ENCODE results near the gene FHIT. TPM values are rescaled to one million over a fixed set of nuclear protein-coding genes. Genes with fewer than 3 reads are reported as not detected.

The FHIT gene
- total RNA-seq, 1 experiment from 2014 or later, result 9.8 TPM

- ChIA-PET POLR2A (ENCODE audit: unreplicated experiment) (no interaction called here), CTCF (no interaction called here)
- no peak overlapping the region for H3K4me2 ChIP-seq
- no peak for DNase-seq
- no peak for TF ChIP-seq EZH2 (IDR thresholded peaks at IDR 0.05; ENCODE audit: low read depth)
- no peak for TF ChIP-seq CTCF (conservative IDR thresholded peaks at IDR 0.05)
- intact Hi-C loops (cut with micrococcal nuclease; ENCODE audit: unreplicated experiment), result no loop called here
- H3K79me2 ChIP-seq (ENCODE audit: low read depth), result no peaks in the 10 kb centered on the region
- H3K27ac ChIP-seq, result no peak overlapping the region
- no peaks in the 10 kb centered on the region for H3K36me3 ChIP-seq (ENCODE audit: low read depth)
- no peaks in the 10 kb centered on the region for H3K27me3 ChIP-seq (ENCODE audit: insufficient read depth, low read depth)
- no peaks in the 10 kb centered on the region for H4K20me1 ChIP-seq (ENCODE audit: insufficient read depth)
- BruUV-seq (replicated peaks), result no TSS peak
- no peaks in the 10 kb centered on the region for H3K9me2 ChIP-seq (ENCODE audit: insufficient read depth)
- H3K4me3 ChIP-seq, result no peak overlapping the region
- no peak overlapping the region for H2AFZ ChIP-seq
- H3K4me1 ChIP-seq (replicated peaks; ENCODE audit: insufficient read depth), result no peaks in the 10 kb centered on the region
- H3K9me3 ChIP-seq (ENCODE audit: insufficient read depth, low read depth), result no peaks in the 10 kb centered on the region
- H3F3A ChIP-seq (ENCODE audit: insufficient read depth, low read depth), result no peaks in the 10 kb centered on the region
These were observed 1491.8 kb downstream of the FHIT start for GRCh38 chr3:59759298-59760031.

- H3F3A ChIP-seq (ENCODE audit: insufficient read depth, low read depth), result no peaks in the 10 kb centered on the region
- no peak overlapping the region for H2AFZ ChIP-seq
- H3K9me2 ChIP-seq (ENCODE audit: insufficient read depth), result no peaks in the 10 kb centered on the region
- ChIA-PET CTCF (no interaction called here), POLR2A (ENCODE audit: unreplicated experiment) (no interaction called here)
- no peaks in the 10 kb centered on the region for H3K27me3 ChIP-seq (ENCODE audit: insufficient read depth, low read depth)
- H3K4me3 ChIP-seq, result no peak overlapping the region
- H3K27ac ChIP-seq, result no peak overlapping the region
- H3K4me1 ChIP-seq (replicated peaks; ENCODE audit: insufficient read depth), result no peaks in the 10 kb centered on the region
- no peaks in the 10 kb centered on the region for H3K79me2 ChIP-seq (ENCODE audit: low read depth)
- no peaks in the 10 kb centered on the region for H3K36me3 ChIP-seq (ENCODE audit: low read depth)
- no peak for DNase-seq
- H3K4me2 ChIP-seq, result no peak overlapping the region
- intact Hi-C loops (cut with micrococcal nuclease; ENCODE audit: unreplicated experiment), result no loop called here
- H4K20me1 ChIP-seq (ENCODE audit: insufficient read depth), result no peaks in the 10 kb centered on the region
- H3K9me3 ChIP-seq (ENCODE audit: insufficient read depth, low read depth), result no peaks in the 10 kb centered on the region
- BruUV-seq (replicated peaks), result no TSS peak
- no peak for TF ChIP-seq CTCF (conservative IDR thresholded peaks at IDR 0.05)
- no peak for TF ChIP-seq EZH2 (IDR thresholded peaks at IDR 0.05; ENCODE audit: low read depth)
These were observed 1492.6 kb downstream of the FHIT start for GRCh38 chr3:59758672-59759071.

- DNase-seq, result no peak
- Histone ChIP-seq H3K4me1 (replicated peaks; ENCODE audit: insufficient read depth) (no peaks in the 10 kb centered on the region), H3K27me3 (ENCODE audit: insufficient read depth, low read depth) (no peaks in the 10 kb centered on the region), H3K36me3 (ENCODE audit: low read depth) (no peaks in the 10 kb centered on the region), H3K4me3 (no peak overlapping the region), H3F3A (ENCODE audit: insufficient read depth, low read depth) (no peaks in the 10 kb centered on the region), H3K27ac (no peak overlapping the region), H3K9me3 (ENCODE audit: insufficient read depth, low read depth) (no peaks in the 10 kb centered on the region), H3K79me2 (ENCODE audit: low read depth) (no peaks in the 10 kb centered on the region), H4K20me1 (ENCODE audit: insufficient read depth) (no peaks in the 10 kb centered on the region), H3K9me2 (ENCODE audit: insufficient read depth) (no peaks in the 10 kb centered on the region), H3K4me2 (no peak overlapping the region), H2AFZ (no peak overlapping the region)
- ChIA-PET CTCF (no interaction called here), POLR2A (ENCODE audit: unreplicated experiment) (no interaction called here)
- BruUV-seq (replicated peaks), result no TSS peak
- intact Hi-C loops (cut with micrococcal nuclease; ENCODE audit: unreplicated experiment), result no loop called here
- TF ChIP-seq CTCF (conservative IDR thresholded peaks at IDR 0.05) (no peak), EZH2 (IDR thresholded peaks at IDR 0.05; ENCODE audit: low read depth) (no peak)
These were observed 1494.3 kb downstream of the FHIT start for GRCh38 chr3:59756934-59757333.

All from PC-9 (cell line).